ENCODE data around the gene SYTL4.

DNA sequence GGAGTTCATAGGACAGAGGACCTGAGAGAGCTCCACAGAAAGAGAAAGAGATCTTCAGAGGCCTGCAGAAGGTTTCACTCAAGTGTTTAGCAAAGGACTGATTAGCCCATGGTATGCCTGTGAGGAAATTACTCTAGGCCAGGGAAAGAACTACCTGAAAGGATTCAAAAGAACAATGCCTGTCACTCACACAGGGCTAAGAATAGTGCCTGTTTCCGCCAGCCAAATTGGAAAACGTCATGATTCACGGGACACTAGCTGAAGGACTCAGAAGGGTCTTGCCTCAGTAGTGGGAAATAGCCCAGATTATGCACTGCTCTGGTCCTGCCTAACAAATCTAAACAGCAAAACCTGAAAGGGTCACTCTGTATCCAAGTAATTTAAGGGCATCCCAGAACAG is 21.1 kb downstream of the SYTL4 start:
- TF ChIP-seq CTCF (IDR thresholded peaks at IDR 0.05; ENCODE audit: low read depth, low read length, missing input control), result no peak
- TF ChIP-seq TAF1 (conservative IDR thresholded peaks at IDR 0.05), result no peak
- TF ChIP-seq NR2F2 (IDR thresholded peaks at IDR 0.05), result no peak
